Measurements from ENCODE around the gene OAF. TPM values are rescaled to one million over a fixed set of nuclear protein-coding genes. Genes with fewer than 3 reads are reported as not detected.
A peak's percentile ranks its signal among the peaks of the same experiment; 100 is the strongest.

OAF gene
- total RNA-seq, 2 donors from 2014 or later = 1.7 to 3.6 TPM

- Histone ChIP-seq H3K9me3 (ENCODE audit: control insufficient read depth, low read length) (no peaks in the 10 kb centered on the region), H3K4me3 (ENCODE audit: low read length) (no peak overlapping the region), H3K9ac (ENCODE audit: extremely low read depth, low read length, poor library complexity, severe bottlenecking) (no peak overlapping the region), H3K36me3 (ENCODE audit: control insufficient read depth, insufficient read depth, low read length) (no peaks in the 10 kb centered on the region), H3K4me1 (ENCODE audit: control insufficient read depth, insufficient read depth, low read length) (no peaks in the 10 kb centered on the region), H3K27me3 (ENCODE audit: control insufficient read depth, insufficient read depth, low read length, poor library complexity, severe bottlenecking) (peaks cover 97% of the 10 kb centered on the region), H3K27ac (ENCODE audit: low read depth, low read length) (no peak overlapping the region)
- 89 to 92% methylated on average over 10 to 12 of the region's 12 CpGs for WGBS, 2 experiments (ENCODE audit: insufficient coverage in 1 of 2, insufficient read length in 1 of 2)
- peaks cover 4% of the 10 kb centered on the region for H3K4me1 Mint-ChIP-seq
- no peak overlapping the region for H3K4me3 Mint-ChIP-seq
- H3K27ac Mint-ChIP-seq = no peak overlapping the region
- no peaks in the 10 kb centered on the region for H3K36me3 Mint-ChIP-seq (ENCODE audit: low read depth)
- TF ChIP-seq CTCF (conservative IDR thresholded peaks at IDR 0.05) = no peak
- H3K27me3 Mint-ChIP-seq (ENCODE audit: insufficient read depth) = peaks cover 92% of the 10 kb centered on the region
- no peak for DNase-seq
- no peaks in the 10 kb centered on the region for H3K9me3 Mint-ChIP-seq
Observed at GRCh38 chr11:120170741-120171261, 40.0 kb upstream of the OAF start.

DNA sequence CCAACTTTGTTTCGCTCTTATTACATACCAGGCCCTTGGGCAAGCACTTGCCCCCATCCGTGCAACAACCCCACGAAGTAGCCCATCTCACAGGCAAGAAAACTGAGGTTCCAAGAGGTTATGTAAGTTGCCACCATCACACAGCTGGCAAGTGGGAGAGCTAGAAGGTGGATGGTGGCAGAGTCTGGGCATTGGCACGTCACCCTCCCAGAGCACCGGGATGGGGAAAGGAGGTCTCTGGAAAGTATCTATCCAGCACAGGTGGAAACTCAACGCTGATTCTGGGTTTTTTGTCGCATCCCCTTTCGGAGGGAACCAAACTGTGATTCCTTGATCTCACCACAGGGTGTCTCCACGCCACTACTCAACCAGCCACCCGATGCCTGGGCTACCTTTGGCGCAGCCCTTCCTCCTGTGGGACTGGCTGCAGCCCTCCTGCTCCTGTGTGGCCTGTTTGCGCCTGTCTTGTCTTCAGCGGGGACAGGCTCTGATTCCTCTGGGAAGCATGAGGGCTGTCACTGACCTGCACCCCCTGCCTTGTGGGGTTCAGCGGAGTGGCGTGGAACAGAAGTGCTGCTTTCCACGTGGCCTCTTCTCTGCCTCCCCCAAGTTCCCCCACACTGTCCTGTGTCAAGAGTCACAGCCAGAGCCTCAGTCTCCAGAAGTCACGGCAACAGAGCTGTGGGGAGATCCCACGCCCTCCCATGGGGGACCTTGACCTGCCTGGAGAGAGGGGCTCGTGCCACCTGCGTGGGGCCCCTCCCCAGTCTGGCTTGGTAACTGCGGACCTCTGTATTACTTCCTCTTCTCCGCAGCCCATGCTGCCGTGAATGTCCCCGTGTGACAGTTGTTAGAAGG lies 38.5 kb upstream of the OAF start:
- Histone ChIP-seq H3K4me1 (ENCODE audit: control insufficient read depth, insufficient read depth, low read length) (no peaks in the 10 kb centered on the region), H3K27me3 (ENCODE audit: control insufficient read depth, insufficient read depth, low read length, poor library complexity, severe bottlenecking) (peaks cover 97% of the 10 kb centered on the region), H3K4me3 (ENCODE audit: low read length) (no peak overlapping the region), H3K9ac (ENCODE audit: extremely low read depth, low read length, poor library complexity, severe bottlenecking) (no peak overlapping the region), H3K36me3 (ENCODE audit: control insufficient read depth, insufficient read depth, low read length) (no peaks in the 10 kb centered on the region), H3K9me3 (ENCODE audit: control insufficient read depth, low read length) (no peaks in the 10 kb centered on the region), H3K27ac (ENCODE audit: low read depth, low read length) (no peak overlapping the region)
- Mint-ChIP-seq H3K4me3 (no peak overlapping the region), H3K9me3 (no peaks in the 10 kb centered on the region), H3K27ac (no peak overlapping the region), H3K36me3 (ENCODE audit: low read depth) (no peaks in the 10 kb centered on the region), H3K27me3 (ENCODE audit: insufficient read depth) (peaks cover 92% of the 10 kb centered on the region), H3K4me1 (peaks cover 4% of the 10 kb centered on the region)
- DNase-seq = peak; percentile 92
- peak; percentile 86 for TF ChIP-seq CTCF (conservative IDR thresholded peaks at IDR 0.05)
- WGBS, 2 experiments (ENCODE audit: insufficient coverage in 1 of 2, insufficient read length in 1 of 2) = 55 to 58% methylated on average over 17 to 24 of the region's 24 CpGs

- no peaks in the 10 kb centered on the region for H3K36me3 ChIP-seq (ENCODE audit: control insufficient read depth, insufficient read depth, low read length)
- Mint-ChIP-seq H3K4me3 (no peak overlapping the region), H3K9me3 (no peaks in the 10 kb centered on the region), H3K4me1 (peaks cover 4% of the 10 kb centered on the region), H3K27me3 (ENCODE audit: insufficient read depth) (peaks cover 88% of the 10 kb centered on the region), H3K27ac (no peak overlapping the region), H3K36me3 (ENCODE audit: low read depth) (no peaks in the 10 kb centered on the region)
- no peak overlapping the region for H3K9ac ChIP-seq (ENCODE audit: extremely low read depth, low read length, poor library complexity, severe bottlenecking)
- WGBS, 2 experiments (ENCODE audit: insufficient coverage in 1 of 2, insufficient read length in 1 of 2) = 86 to 91% methylated on average over 9 to 11 of the region's 11 CpGs
- no peak overlapping the region for H3K4me3 ChIP-seq (ENCODE audit: low read length)
- no peak for TF ChIP-seq CTCF (conservative IDR thresholded peaks at IDR 0.05)
- peaks cover 94% of the 10 kb centered on the region for H3K27me3 ChIP-seq (ENCODE audit: control insufficient read depth, insufficient read depth, low read length, poor library complexity, severe bottlenecking)
- no peaks in the 10 kb centered on the region for H3K9me3 ChIP-seq (ENCODE audit: control insufficient read depth, low read length)
- DNase-seq = no peak
- H3K27ac ChIP-seq (ENCODE audit: low read depth, low read length) = no peak overlapping the region
- no peaks in the 10 kb centered on the region for H3K4me1 ChIP-seq (ENCODE audit: control insufficient read depth, insufficient read depth, low read length)
Observed at GRCh38 chr11:120173019-120173705, 37.7 kb upstream of the OAF start.
